ENCODE data around the gene CA12. TPM values are rescaled to one million over a fixed set of nuclear protein-coding genes. Genes with fewer than 3 reads are reported as not detected.

The CA12 gene
- total and polyA plus RNA-seq, 2 of the 8 experiments (the other 6 are each of a cell fraction or from before 2014, with no cell fraction given) = 4.7 to 4.9 TPM

GRCh38 chr15:63306492-63307073 is 75.1 kb downstream of the CA12 start (continued):
- no peak for TF ChIP-seq CHD7 (IDR thresholded peaks at IDR 0.05; ENCODE audit: insufficient replicate concordance, low read length)
- TF ChIP-seq EGR1 (IDR thresholded peaks at IDR 0.05; ENCODE audit: borderline replicate concordance, low read depth, low read length) = no peak
- TF ChIP-seq KDM5A (IDR thresholded peaks at IDR 0.05; ENCODE audit: low read length) = no peak
- no peak for TF ChIP-seq SIN3A (conservative IDR thresholded peaks at IDR 0.05 in 1 of 2, IDR thresholded peaks at IDR 0.05 in 1 of 2; ENCODE audit: low read depth in 1 of 2, low read length in 2 of 2)
- no peak for TF ChIP-seq TEAD4 (IDR thresholded peaks at IDR 0.05; ENCODE audit: low read depth, low read length)
- TF ChIP-seq CEBPB (IDR thresholded peaks at IDR 0.05; ENCODE audit: low read depth, low read length) = no peak
- no peak for TF ChIP-seq TAF1 (IDR thresholded peaks at IDR 0.05; ENCODE audit: low read depth, low read length)
- TF ChIP-seq SUZ12 (IDR thresholded peaks at IDR 0.05; ENCODE audit: low read length) = no peak
- no peak for TF ChIP-seq MAX (IDR thresholded peaks at IDR 0.05)
- TF ChIP-seq YY1 (IDR thresholded peaks at IDR 0.05; ENCODE audit: low read depth, low read length) = no peak
- no peak for TF ChIP-seq BCL11A (IDR thresholded peaks at IDR 0.05; ENCODE audit: low read depth in 2 of 2, low read length in 2 of 2)
- TF ChIP-seq RFX5 (IDR thresholded peaks at IDR 0.05; ENCODE audit: borderline replicate concordance, low read depth, low read length) = no peak
